GM23338 (cell line): Measurements from ENCODE around the gene VOPP1.

ENCODE experiments used
- CREB1 ChIP-seq: fragments of 250-450 bp; sonication (Bioruptor Pico); IDR thresholded peaks from 2 replicates; pipeline ENCODE4 v1.5.0; 2020; ENCODE audit warnings: low read depth, mild to moderate bottlenecking, moderate library complexity
- EZH2 ChIP-seq: fragments of 200-600 bp; sonication (generic); IDR thresholded peaks from one replicate; pipeline ENCODE4 v1.8.0; 2017; ENCODE audit warnings: antibody characterized with exemption, mild to moderate bottlenecking, low read depth; ENCODE audit not compliant: unreplicated experiment
- EZH2phosphoT487 ChIP-seq: fragments of 200-600 bp; sonication (generic); IDR thresholded peaks from one replicate; pipeline ENCODE4 v1.8.1; 2018; ENCODE audit warnings: antibody characterized with exemption; ENCODE audit not compliant: unreplicated experiment
- POLR2AphosphoS5 ChIP-seq: IDR thresholded peaks from 2 replicates; pipeline ENCODE4 v1.6.1; 2016; ENCODE audit warnings: antibody characterized with exemption, low read depth
- STAT1 ChIP-seq: IDR thresholded peaks from one replicate; pipeline ENCODE4 v1.6.1; 2016; ENCODE audit warnings: antibody characterized with exemption; ENCODE audit not compliant: unreplicated experiment
- TF ChIP-seq, protein P1 (sequence below), 2 experiments: fragments of 200-600 bp in 1 of 2; sonication (generic) in 1 of 2; conservative IDR thresholded peaks; 2 replicates each; pipeline versions ENCODE4 v1.5.1 to v1.6.1; 2016 to 2017; ENCODE audit warnings: antibody characterized with exemption in 2 of 2, low read depth in 2 of 2, mild to moderate bottlenecking in 2 of 2, moderate library complexity in 1 of 2

GRCh38 chr7:55439627-55440026 is 132.7 kb downstream of the VOPP1 start:
- TF ChIP-seq, protein P1, sequence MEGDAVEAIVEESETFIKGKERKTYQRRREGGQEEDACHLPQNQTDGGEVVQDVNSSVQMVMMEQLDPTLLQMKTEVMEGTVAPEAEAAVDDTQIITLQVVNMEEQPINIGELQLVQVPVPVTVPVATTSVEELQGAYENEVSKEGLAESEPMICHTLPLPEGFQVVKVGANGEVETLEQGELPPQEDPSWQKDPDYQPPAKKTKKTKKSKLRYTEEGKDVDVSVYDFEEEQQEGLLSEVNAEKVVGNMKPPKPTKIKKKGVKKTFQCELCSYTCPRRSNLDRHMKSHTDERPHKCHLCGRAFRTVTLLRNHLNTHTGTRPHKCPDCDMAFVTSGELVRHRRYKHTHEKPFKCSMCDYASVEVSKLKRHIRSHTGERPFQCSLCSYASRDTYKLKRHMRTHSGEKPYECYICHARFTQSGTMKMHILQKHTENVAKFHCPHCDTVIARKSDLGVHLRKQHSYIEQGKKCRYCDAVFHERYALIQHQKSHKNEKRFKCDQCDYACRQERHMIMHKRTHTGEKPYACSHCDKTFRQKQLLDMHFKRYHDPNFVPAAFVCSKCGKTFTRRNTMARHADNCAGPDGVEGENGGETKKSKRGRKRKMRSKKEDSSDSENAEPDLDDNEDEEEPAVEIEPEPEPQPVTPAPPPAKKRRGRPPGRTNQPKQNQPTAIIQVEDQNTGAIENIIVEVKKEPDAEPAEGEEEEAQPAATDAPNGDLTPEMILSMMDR (conservative IDR thresholded peaks at IDR 0.05; ENCODE audit: low read depth in 2 of 2) = no peak
- TF ChIP-seq POLR2AphosphoS5 = no peak
- TF ChIP-seq EZH2phosphoT487 = no peak
- no peak for TF ChIP-seq CREB1 (CRISPR knock-in tag)
- TF ChIP-seq STAT1 = no peak
- TF ChIP-seq EZH2 = no peak
